HG03159 (cell line): Measurements from ENCODE around the gene ZNF232.
A peak's percentile ranks its signal among the peaks of the same experiment; 100 is the strongest.
"Not testable (repeated sequence)": the region's sequence is repeated elsewhere in the genome, so short reads cannot be mapped to it uniquely, and the experiment has no call there.

Experiments
- ATAC-seq: cut with Tn5 transposase; IDR thresholded peaks from one replicate; pipeline ENCODE4 v1.9.1; 2021; ENCODE audit warnings: mild to moderate bottlenecking, moderate library complexity; ENCODE audit not compliant: unreplicated experiment

ZNF232 gene

DNA sequence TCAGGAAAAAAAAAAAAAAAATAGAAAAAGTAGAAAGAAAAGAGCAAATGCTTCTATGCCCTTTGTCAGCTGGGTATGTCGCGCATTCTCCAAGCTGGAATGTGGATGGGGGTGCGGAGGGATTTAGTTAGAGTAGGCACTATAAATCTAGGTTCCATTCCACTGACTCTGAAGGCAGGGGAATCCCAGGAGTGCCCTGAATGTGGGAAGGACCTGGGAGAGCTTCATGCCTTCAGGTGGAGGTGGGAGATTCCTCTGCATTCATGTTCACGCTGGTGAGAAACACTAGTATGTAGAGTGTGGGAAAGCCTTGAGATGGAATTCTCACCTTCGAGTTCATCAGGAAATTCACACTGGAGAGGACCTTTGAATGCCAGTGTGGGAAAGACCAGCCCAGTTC, 12.4 kb downstream of the ZNF232 start:
- ATAC-seq = no peak

DNA sequence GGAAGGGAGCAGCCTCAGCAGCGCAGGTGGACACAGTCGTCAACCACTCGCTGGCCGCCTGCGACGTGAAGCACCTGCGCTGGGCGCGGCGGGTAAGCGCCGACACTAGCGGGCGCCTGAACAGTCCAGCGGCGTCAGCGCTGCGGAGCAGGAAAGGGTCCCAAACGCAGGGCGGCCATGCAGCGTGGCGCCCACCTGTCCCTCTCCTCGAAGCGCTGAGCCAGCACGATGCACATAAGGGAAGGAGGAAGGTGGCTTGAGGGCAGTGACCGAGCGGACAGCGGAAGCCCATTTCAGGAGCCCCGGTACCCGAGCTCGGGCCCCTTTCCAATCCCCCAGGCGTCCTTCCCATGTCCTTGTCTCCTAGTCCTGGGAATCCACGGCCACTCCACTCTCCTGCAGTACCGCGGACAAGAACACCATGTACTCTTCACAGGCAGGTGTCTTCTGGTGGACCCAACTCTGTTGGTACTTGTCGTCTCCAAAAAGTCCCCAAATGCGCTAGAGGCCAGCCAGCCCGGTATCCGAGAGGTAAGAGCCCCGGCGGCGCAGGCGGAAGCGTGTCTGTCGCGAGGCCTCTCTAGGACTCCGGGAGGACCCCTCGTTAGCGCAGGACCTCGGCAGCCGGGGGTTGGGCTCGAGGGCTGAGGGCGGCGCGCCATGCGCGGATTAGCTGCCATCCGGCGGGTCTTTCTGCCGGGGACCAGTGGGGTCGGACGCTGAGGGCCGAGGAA, 14.4 kb downstream of the ZNF232 start:
- no peak for ATAC-seq

DNA sequence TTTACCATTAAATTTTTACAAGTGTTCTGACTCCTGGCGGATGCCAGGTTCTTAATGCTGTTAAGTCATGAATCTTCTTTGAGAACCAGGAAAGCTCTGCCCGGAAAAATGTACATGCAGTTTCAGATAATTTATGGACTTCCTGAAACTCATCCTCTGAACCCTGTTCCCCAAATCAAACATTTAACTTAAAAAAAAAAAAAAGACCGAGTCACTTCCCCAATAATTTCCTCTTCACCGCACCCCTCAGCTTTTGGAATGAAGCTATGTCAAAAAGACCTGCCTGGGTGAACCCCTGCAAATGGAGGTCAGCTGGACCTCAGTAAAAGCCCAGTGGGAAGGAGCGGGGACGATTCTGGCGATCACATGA, 15.0 kb downstream of the ZNF232 start:
- ATAC-seq = no peak

DNA sequence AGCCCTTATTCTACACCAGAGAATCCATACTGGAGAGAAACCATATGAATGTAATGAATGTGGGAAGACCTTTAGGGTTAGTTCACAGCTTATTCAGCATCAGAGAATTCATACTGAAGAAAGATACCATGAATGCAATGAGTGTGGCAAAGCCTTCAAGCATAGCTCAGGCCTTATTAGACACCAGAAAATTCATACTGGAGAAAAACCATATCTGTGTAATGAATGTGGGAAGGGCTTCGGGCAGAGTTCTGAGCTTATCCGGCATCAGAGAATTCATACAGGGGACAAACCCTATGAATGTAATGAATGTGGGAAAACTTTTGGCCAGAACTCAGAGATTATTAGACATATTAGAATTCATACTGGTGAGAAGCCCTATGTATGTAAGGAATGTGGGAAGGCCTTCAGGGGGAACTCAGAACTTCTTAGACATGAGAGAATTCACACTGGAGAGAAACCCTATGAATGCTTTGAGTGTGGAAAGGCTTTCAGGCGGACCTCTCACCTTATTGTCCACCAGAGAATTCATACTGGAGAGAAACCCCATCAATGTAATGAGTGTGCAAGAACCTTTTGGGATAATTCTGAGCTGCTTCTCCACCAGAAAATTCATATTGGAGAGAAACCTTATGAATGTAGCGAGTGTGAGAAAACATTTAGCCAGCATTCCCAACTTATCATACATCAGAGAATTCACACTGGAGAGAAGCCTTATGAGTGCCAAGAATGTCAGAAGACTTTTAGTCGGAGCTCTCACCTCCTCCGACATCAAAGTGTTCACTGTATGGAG, 19.3 kb downstream of the ZNF232 start:
- no peak for ATAC-seq

DNA sequence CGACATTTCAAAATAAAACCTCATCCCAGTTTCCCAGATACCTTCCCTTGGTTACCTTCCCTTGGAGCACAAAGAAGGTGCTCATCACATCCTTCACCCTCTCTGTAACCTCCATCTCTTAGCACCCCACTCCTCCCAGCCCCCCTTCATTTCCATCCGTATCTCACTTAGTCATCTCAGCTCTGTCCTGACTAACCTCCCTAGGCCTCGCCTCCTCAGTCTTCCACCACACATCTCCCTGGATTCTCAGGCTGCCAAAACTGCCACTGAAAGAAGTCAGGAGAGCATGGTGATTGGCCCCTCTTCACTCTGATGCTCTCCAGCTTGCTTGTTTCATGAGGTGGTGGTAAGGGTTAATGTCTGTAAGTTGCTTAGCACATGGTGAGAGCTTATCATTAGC, 31.1 kb downstream of the ZNF232 start:
- no peak for ATAC-seq

DNA sequence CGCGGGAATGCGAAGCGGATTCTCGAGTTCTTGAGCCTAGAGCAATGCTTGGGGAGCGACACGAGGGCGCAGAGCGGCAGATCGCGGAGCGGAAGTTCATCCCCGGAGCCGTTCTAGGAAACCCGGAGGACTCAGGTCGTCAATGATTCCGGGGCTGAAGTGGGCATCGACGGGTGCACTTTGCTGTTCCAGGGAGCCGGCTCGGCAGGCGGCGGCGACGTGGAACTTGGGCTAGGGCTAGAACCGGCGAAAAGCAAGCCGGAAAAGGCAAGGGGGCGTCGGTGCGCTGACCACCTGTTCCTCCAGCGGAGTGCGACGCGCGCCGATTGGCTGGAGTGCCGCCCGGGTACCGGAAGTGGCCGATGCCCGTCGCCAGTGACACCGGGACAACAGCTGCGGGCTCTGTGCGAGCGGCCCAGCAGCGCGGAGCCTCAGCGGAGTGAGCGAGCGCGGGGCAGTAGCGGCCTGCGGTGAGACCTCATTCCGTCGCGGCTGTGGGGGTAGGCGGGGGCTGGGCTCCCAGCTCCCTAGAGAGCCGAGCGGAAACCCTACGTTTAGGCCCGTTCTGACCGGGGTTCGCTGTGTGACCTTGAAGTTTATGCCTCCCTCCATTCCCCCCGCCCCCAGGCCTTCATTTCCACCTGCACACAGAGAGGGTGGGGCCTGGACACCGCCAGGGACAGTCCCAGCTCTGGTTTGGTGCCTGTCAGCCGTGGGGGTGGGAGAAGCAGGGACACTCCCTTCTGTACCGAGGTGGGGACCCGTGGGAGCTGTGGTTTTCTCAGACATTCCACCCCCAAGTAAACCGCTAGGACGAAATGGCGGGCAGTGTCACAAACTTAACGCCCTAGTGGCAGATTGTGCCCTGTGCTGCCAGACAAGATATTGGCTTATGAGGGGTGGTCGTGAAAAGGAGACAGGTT, 33.3 kb downstream of the ZNF232 start, which contains the start of gene ZFP3:
Gene ZFP3, plus strand, starts transcription at position 362 of the 923 bp plus-strand sequence. CDS start 13,038 bp downstream, outside the sequence.
- ATAC-seq = peak; percentile 89

DNA sequence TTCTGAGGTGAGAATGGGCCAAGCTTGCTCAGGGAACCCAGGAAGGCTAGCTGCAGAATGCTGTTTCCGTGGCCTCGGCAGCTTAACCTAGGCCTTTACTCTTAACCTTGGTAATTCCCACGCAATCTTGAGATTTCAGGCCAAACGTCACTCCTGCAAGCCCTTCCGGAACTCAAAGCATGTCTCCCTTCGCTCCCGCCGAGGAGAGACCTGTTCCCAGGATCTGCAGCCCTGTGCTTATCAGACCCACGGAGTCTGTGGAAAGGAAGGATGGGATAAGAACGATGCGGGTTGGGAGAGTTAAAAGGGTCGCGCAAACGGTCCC, 33.9 kb downstream of the ZNF232 start:
- ATAC-seq = no peak

DNA sequence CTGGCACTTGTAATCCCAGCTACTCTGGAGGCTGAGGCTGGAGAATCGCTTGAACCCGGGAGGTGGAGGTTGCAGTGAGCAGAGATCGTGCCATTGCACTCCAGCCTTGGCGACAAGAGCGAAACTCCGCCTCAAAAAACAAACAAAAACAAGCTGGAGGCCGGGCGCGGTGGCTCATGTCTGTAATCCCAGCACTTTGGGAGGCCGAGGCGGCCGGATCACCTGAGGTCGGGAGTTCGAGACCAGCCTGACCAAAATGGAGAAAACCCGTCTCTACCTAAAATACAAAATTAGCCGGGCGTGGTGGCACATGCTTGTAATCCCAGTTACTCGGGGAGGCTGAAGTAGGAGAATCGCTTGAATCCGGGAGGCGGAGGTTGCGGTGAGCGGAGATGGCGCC, 34.4 kb downstream of the ZNF232 start:
- ATAC-seq = not testable (repeated sequence)

DNA sequence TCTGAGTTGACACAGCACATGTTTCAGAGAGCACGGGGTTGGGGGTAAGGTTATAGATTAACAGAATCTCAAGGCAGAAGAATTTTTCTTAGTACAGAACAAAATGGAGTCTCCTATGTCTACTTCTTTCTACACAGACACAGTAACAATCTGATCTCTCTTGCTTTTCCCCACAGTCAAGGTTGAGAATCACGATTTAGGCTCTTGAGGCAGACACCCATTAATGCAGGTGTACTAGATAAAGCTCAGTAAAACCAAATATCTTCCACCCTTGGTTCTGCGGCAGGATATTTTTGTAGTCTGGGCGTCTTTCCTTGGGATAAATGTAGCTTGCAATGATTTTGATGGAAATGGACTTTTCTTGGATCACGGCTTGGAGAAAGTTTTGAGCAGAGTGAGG, 36.2 kb downstream of the ZNF232 start:
- ATAC-seq = not testable (repeated sequence)

DNA sequence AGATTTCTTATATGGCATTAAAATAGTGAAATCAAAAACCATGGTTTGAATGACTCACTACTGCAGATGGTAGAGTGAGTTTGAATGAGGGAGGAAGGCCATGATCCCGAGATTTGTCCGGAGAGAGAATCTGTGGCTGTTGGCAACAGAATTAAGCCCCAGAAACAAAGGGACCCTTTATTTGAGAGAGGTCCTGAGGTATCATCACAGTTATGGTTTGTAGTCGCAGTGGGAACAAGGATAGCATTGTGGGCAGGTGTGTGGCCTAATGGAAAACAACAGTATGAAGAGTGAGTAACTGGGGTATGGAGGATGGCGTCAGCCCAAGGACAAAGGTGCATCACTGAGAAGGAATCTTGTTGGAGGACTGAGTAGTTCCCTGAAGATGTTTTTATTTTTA, 42.0 kb downstream of the ZNF232 start:
- ATAC-seq = no peak

DNA sequence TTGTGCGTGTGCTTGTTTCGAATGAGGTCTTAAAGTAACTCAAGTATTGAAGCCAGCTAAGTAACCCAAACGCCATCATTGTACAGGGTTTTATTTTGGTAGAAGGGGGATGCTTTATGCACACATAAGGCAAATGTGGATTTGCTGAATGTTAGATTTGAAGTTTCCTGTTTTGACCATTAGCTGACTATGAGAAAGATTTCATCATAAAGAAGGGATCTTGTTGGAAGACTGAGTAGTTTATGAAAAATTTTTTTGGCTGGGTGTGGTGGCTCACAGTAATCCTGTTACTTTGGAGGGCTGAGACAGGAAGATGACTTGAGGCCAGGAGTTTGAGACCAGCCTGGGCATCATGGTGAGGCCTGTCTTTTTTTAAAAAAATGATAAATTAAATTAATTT, 43.4 kb downstream of the ZNF232 start:
- ATAC-seq = no peak

DNA sequence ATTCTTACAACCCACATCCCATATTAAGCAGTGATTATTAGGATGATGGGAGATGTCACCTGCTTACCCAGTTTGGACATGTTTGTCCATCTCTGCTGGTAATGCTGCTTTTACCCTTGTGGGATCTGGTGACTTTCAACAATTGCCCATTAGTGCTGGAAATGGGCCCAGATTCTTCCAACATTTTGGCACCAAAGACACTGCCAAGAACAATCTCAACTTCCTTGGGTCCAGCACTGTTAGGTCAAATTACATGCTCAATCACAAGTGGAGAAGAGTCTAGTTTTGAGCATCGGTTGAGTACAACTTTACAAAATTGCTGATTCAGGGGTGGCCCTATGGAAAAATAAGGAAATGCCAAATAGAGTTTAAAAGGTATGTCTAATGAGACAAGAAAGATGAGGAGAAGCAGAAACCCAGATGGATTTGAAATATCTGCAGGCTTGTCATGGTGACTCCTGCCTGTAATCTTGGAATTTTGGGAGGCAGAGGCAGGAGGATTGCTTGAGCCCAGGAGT, 46.4 kb downstream of the ZNF232 start:
- no peak for ATAC-seq
